Right lobe of liver (tissue), 6 donors: ENCODE measurements around the gene AKAP7. TPM values are rescaled to one million over a fixed set of nuclear protein-coding genes. Genes with fewer than 3 reads are reported as not detected.

Experiments
- ATAC-seq, 4 donors: fragments of 200-7000 bp; cut with Tn5 transposase; one replicate each; pipeline ENCODE4 v1.9.1; 2020; ENCODE audit warnings: mild to moderate bottlenecking in 4 of 4, moderate library complexity in 4 of 4
- DNase-seq, 3 donors: peaks; one replicate each; pipeline ENCODE4 v3.0.0-alpha.2; 2020
- H3K27ac ChIP-seq, 3 donors: fragments of 200-600 bp; one replicate each; pipeline ENCODE4 v1.8.0; 2022
- H3K27me3 ChIP-seq, 2 donors: fragments of 200-600 bp; one replicate each; pipeline ENCODE4 v1.8.0; 2022
- H3K36me3 ChIP-seq, 4 donors: fragments of 200-600 bp; sonication (generic) in 1 of 4; one replicate each; pipeline versions ENCODE4 v1.5.1 to v1.8.0; 2017 to 2022; ENCODE audit warnings: control low read depth in 1 of 4
- H3K4me1 ChIP-seq, 4 donors: fragments of 200-600 bp; sonication (generic) in 1 of 4; one replicate each; pipeline versions ENCODE4 v1.5.1 to v1.8.0; 2017 to 2022; ENCODE audit warnings: control low read depth in 1 of 4
- H3K4me3 ChIP-seq, 3 donors: fragments of 200-600 bp; one replicate each; pipeline ENCODE4 v1.8.0; 2022
- H3K9me3 ChIP-seq, 4 donors: fragments of 200-600 bp; sonication (generic) in 1 of 4; one replicate each; pipeline versions ENCODE4 v1.5.1 to v1.8.0; 2017 to 2022; ENCODE audit warnings: control low read depth in 1 of 4
- POLR2A ChIP-seq: fragments of 450-650 bp; IDR thresholded peaks from one replicate; pipeline ENCODE4 v1.6.1; 2017; ENCODE audit warnings: antibody characterized with exemption, mild to moderate bottlenecking
- WGBS: methylation state at CpG from one replicate; pipeline ENCODE4 v1.1.6; 2018; ENCODE audit warnings: low coverage, low lambda C conversion rate; ENCODE audit not compliant: insufficient coverage; ENCODE audit errors: missing lambda C conversion rate; 5-methylcytosine and 5-hydroxymethylcytosine counted together
- intact Hi-C, 2 donors: fragments of 100-400 bp; cut with DNase I; formaldehyde crosslinking; loops; one replicate each; pipeline versions ENCODE4 v1.11.2 to v1.14.1; 2022
- total RNA-seq, 6 experiments: library from RNA; depleted of rRNA in 2 of 6; stranded (reverse); fragments of >200 nt in 2 of 6; fragmentation: NEBNext Ultra II Directional in 3 of 6; extraction: Animal tissue kit (Norgen Biotek cat#: 25700) in 3 of 6; gene quantifications; one replicate each; pipeline versions ENCODE4 v1.1.0 to v1.2.4, GENCODE V29; 2016 to 2023
- TF ChIP-seq, protein P1 (sequence below), 4 donors: fragments of 200-600 bp in 3 of 4; fragments of 450-650 bp in 1 of 4; IDR thresholded peaks; one replicate each; pipeline versions ENCODE4 v1.5.1 to v1.8.0; 2016 to 2022; ENCODE audit warnings: antibody characterized with exemption in 4 of 4, mild to moderate bottlenecking in 2 of 4
- donor health status: DM: no; HTN: yes; CAD: no.
- donor health status: DM: no; HTN: no; CAD: no.
- donor health status: DM: no; HTN: no; CAD: no.
- donor health status: DM: no; HTN: yes; CAD: no.
- donor health status: DM: no; HTN: yes; CAD: no.

The AKAP7 gene
- total RNA-seq, 6 experiments from 2014 or later: 8.6 to 16.3 (median 12.6) TPM

DNA sequence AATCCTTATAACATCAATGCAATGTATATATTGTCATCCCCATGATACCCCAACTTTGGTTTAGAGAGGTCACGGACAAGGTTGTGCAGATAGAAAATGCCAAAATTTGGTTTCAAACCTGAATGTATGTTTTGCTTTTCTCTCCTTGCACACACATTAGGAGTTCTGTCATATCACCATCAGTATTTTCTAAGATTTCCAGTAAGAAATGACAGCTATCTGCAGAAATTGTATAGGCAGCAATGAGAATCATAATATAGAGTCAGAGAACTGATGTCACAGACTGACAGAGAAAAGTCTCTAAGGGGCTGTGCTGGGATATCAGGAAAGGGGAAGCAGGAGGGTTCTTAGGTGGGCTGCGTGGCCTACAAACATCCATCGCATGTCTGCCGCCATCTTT lies 140.0 kb downstream of the AKAP7 start:
- no peak for TF ChIP-seq POLR2A
- TF ChIP-seq, protein P1, sequence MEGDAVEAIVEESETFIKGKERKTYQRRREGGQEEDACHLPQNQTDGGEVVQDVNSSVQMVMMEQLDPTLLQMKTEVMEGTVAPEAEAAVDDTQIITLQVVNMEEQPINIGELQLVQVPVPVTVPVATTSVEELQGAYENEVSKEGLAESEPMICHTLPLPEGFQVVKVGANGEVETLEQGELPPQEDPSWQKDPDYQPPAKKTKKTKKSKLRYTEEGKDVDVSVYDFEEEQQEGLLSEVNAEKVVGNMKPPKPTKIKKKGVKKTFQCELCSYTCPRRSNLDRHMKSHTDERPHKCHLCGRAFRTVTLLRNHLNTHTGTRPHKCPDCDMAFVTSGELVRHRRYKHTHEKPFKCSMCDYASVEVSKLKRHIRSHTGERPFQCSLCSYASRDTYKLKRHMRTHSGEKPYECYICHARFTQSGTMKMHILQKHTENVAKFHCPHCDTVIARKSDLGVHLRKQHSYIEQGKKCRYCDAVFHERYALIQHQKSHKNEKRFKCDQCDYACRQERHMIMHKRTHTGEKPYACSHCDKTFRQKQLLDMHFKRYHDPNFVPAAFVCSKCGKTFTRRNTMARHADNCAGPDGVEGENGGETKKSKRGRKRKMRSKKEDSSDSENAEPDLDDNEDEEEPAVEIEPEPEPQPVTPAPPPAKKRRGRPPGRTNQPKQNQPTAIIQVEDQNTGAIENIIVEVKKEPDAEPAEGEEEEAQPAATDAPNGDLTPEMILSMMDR (IDR thresholded peaks at IDR 0.05): no peak
- Histone ChIP-seq H3K4me1 (no peaks in the 10 kb centered on the region), H3K27ac (no peak overlapping the region), H3K27me3 (no peaks in the 10 kb centered on the region), H3K9me3 (no peaks in the 10 kb centered on the region), H3K4me3 (no peak overlapping the region), H3K36me3 (no peaks in the 10 kb centered on the region)
- ATAC-seq (no peak), DNase-seq (no peak)
- 98% methylated on average over 4 of the region's 4 CpGs for WGBS
- intact Hi-C loops: no loop called here

DNA sequence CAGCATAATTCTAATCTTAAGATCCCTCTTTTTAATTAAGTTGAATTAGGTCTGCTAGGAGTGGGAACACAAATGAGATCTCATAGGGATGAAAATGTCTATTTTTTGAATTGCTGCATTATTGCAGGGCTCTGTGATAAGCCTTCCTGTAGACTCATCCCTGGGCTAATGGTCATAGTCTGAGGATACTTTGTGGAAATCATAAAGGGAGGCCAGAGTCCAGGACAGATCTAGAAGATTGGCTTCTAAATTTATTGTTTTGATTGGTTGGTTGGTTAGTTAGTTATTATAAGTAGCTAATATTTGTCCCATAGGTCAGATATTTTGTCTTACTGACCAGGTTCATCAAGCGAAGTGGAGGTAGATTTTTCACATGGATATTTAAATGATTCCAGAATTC lies 142.3 kb downstream of the AKAP7 start:
- no peak overlapping the region for H3K27ac ChIP-seq
- H3K36me3 ChIP-seq: no peaks in the 10 kb centered on the region
- peaks cover 0 to 16% (median 5%) of the 10 kb centered on the region in 4 donors for H3K4me1 ChIP-seq
- intact Hi-C loops: no loop called here
- 79% methylated on average over 1 of the region's 1 CpG for WGBS
- ATAC-seq: no peak
- no peak overlapping the region for H3K4me3 ChIP-seq
- no peak for TF ChIP-seq POLR2A
- TF ChIP-seq, protein P1 (IDR thresholded peaks at IDR 0.05): no peak
- no peaks in the 10 kb centered on the region for H3K9me3 ChIP-seq
- H3K27me3 ChIP-seq: no peaks in the 10 kb centered on the region
- no peak for DNase-seq

DNA sequence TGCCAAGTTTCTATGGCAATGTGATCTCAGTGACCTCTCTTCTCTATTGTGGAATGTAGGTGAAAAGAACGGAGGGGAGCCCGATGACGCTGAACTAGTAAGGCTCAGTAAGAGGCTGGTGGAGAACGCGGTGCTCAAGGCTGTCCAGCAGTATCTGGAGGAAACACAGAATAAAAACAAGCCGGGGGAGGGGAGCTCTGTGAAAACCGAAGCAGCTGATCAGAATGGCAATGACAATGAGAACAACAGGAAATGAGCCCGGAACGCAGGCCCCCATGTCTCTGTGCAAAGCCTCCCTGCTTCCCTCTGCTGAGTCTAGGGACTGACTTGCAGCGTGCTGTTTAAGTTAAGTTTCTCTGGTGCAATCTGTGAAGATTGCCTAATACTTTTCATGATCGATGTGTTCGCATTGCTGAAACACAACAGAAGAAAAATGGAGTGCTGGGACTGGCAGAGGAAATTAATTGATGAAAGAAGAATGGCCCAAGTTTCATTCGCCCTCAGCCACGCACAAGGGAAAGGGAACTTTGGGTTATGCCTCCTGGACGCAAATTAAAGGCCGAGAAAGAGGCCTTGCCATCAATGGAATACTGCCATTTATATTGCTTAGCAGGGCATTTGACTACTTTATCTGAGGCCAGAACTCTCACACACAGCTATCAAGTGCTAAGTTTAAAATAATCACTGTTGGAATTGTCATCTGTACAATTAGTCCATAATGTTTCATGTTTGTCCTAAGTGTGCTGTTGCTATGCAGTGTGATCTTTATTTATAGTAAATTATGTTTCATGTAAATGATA lies 146.4 kb downstream of the AKAP7 start:
- Histone ChIP-seq H3K4me3 (peak overlapping the region in 1 of 3 donors; percentile 25), H3K27ac (peak overlapping the region; percentile 17 to 71 (median 54)), H3K27me3 (no peaks in the 10 kb centered on the region), H3K36me3 (no peaks in the 10 kb centered on the region), H3K9me3 (no peaks in the 10 kb centered on the region), H3K4me1 (peaks cover 0 to 16% (median 5%) of the 10 kb centered on the region in 4 donors)
- no peak for TF ChIP-seq POLR2A
- TF ChIP-seq, protein P1 (IDR thresholded peaks at IDR 0.05): no peak
- ATAC-seq (peak; percentile 88 to 93 (median 89)), DNase-seq (peak; percentile 45 to 62 (median 56))
- intact Hi-C loops: no loop called here
- WGBS: 3% methylated on average over 16 of the region's 16 CpGs

DNA sequence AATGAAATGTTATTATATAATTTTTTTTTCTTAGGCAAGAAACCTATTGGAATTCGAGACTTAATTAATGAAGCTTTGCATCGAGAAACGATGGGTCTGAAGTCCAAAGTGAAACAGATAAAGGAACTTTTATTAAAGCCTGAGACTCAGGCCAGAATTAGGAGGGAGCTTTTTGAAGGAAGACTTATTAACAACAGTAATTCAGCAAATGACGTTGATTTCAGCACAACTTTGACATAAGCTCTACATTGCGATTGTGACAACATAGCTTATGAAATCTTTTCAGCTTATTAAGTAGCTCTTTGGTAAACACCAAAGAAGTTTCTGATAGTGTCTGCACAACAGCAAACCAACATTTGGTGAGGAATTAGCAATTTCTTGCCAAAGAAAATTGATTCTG lies 147.1 kb downstream of the AKAP7 start:
- peak overlapping the region in 2 of 3 donors; percentile 54 to 71 for H3K27ac ChIP-seq
- H3K27me3 ChIP-seq: no peaks in the 10 kb centered on the region
- peaks cover 0 to 16% (median 5%) of the 10 kb centered on the region in 4 donors for H3K4me1 ChIP-seq
- WGBS: 27% methylated on average over 5 of the region's 5 CpGs
- intact Hi-C loops: no loop called here
- peak in 3 of 4 donors; percentile 31 to 57 (median 35) for ATAC-seq
- TF ChIP-seq, protein P1 (IDR thresholded peaks at IDR 0.05): no peak
- no peak for TF ChIP-seq POLR2A
- no peak overlapping the region for H3K4me3 ChIP-seq
- H3K9me3 ChIP-seq: no peaks in the 10 kb centered on the region
- no peak for DNase-seq
- H3K36me3 ChIP-seq: no peaks in the 10 kb centered on the region
